Activated CD4-positive, alpha-beta T cell treated with anti-CD3 and anti-CD28 coated beads for 48 hours (primary cell): ENCODE results near the gene GNB1.

ENCODE experiments used
- DNase-seq: peaks from one replicate; pipeline ENCODE4 v3.0.0-alpha.2; 2020

GNB1 gene

GRCh38 chr1:1907098-1907736 is 16.3 kb upstream of the GNB1 start:
- no peak for DNase-seq

GRCh38 chr1:1906185-1907097 is 15.6 kb upstream of the GNB1 start:
- peak; percentile 81 for DNase-seq

- DNase-seq: no peak
Observed at GRCh38 chr1:1903224-1903623, 12.3 kb upstream of the GNB1 start.

- no peak for DNase-seq
Observed at GRCh38 chr1:1901641-1902294, 10.9 kb upstream of the GNB1 start.

DNA sequence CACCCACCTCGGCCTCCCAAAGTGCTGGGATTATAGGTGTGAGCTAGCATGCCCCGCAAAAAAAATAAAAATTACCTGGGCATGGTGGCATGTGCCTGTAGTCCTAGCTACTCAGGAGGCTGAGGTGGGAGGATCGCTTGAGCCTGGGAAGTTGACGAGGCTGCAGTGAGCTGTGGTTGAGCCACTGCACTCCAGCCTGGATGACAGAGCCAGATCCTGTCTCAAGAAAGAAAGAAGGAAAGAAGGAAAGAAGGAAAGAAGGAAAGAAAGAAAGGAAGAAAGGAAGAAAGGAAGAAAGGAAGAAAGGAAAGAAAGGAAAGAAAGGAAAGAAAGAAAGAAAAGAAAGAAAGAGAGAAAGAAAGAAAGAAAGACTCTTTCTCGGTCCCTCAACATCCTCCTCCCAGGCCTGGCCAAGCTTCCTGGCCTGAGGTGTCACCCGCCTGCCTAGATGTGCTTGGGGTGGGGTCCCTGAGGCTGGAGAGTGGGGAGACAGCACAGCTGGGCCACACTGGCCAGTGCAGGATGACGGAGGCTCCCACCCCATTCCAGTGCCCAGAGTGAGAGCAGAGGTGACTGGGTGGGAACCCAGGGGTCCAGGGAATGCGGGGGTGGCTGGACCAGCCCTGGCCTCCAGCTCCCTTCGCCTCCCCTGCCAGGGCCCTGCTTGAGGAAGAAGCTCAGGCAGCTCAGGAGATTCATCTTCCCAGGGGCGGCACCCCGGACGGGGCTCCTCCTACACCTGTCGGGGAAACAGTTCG is 10.2 kb upstream of the GNB1 start:
- no peak for DNase-seq

- no peak for DNase-seq
Observed at GRCh38 chr1:1899967-1900327, 9.1 kb upstream of the GNB1 start.

GRCh38 chr1:1899266-1899966 is 8.5 kb upstream of the GNB1 start:
- DNase-seq: peak; percentile 50

DNA sequence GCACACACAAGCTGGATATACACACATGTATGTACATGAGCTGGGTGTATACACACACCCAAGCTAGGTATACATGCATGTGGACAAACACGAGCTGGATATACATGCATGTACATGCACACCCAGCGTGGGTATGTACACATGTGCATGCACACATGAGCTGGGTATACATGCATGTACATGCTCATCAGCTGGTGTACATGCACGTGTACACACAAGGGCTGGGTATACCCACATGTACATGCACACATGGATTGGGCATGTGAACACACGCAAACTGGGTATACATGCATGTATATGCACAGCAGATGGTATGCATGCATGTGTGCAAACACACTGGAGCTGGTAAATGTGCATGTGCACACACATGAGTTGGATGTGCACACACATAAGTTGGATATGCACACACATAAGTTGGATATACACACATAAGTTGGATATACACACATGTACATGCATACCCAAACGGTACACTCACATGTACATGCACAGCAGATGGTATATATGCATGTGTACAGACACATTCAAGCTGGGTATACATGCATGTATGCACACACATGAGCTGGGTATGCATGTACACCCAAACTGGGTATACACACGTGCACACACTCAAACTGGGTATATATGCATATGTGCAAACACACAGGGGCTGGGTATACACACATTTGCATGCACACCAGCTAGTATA is 7.5 kb upstream of the GNB1 start:
- DNase-seq: no peak

GRCh38 chr1:1895456-1896336 is 4.8 kb upstream of the GNB1 start:
- no peak for DNase-seq

- DNase-seq: no peak
Observed at GRCh38 chr1:1895060-1895418, 4.2 kb upstream of the GNB1 start.

DNA sequence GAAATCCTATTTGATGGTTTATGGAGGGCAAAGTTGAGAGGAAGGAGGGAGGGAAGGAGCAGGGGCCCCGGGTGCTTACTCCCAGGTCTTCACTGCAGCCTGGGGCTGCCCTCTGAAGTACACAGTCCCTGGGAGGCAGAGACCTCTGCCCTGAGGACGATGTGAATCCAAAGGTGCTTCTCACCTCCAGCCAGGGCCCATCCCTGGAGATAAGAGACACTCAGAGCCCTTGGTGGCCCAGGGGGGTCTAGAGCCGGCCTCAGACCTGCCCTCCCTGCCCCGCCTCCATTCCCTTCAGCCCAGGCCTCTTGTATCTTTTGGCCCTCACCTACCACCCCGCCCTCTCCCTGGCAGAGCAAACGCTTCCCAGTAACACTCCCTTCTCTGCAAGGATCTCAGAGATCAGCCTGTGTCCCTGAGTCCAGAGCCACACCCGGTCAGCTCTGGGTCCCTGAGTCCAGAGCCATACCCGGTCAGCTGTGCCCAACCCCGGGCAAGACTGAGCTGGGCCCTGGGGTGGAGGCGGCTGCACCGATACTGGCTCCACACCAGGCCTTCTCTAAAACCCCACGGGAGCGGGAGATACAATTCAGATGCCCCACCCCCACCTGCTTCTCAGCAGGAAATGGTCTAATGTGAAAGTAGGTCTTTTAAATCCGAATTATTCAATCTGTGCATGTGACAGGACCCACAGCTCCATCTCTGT is 3.6 kb upstream of the GNB1 start:
- no peak for DNase-seq

DNA sequence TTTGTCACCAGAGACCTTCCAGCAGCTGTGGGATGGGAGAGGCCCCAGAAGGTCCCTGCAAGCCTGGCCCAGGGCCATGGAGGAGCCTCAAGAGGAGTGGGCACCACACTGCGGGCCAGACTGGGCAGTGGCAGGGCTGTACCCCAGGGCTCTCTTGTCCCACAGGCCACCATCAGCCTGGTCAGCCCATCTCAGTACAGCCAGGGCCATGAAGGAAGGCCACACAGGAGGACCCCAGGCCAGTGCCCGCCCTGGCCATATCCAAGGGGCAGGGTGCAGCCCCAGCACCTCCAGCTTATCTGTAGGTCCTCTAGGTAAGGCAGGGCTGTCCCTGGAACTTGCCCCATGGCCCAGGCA is 3.1 kb upstream of the GNB1 start:
- no peak for DNase-seq

DNA sequence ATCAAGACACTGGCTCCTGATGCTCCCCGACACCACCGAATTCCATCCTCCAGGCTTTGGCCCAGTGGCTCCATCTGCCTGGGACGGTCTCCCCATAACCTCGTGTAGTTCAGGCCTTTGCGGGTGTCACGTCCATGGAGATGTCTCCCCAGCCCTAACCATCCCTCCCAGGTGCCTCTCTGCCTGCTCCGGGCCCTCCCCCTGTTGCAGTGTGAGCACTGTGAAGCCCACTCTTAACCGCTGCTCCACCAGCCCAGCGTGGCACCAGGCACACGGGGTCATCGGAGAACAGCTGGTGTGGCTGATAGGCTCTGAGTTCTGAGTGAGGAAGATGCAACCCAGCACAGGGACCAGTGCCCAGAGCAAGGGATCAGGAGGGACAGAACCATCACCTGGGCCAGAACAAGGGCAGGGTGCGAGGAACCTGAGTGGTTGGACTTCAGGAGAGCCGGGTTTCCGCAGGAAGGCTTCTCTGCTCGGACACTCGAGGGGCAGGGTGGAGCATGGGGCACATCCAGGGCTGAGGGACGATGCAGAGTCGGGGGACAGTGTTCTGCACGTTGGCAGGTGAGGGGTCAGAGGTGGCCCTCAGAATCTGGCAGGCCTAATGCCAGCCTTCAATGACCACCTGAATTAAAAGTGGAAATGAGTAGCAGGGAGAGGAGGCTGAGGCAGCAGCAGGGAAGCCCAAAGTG is 2.6 kb upstream of the GNB1 start:
- DNase-seq: no peak

GRCh38 chr1:1892763-1893120 is 1.9 kb upstream of the GNB1 start:
- no peak for DNase-seq

GRCh38 chr1:1892079-1892762 is 1.3 kb upstream of the GNB1 start:
- DNase-seq: peak; percentile 43

GRCh38 chr1:1891349-1892078 is 627 bp upstream of the GNB1 start:
- DNase-seq: peak; percentile 76

GRCh38 chr1:1889847-1890505 is 911 bp downstream of the GNB1 start:
- peak; percentile 57 for DNase-seq
